ENCODE measurements around the gene DNAH14.

DNA sequence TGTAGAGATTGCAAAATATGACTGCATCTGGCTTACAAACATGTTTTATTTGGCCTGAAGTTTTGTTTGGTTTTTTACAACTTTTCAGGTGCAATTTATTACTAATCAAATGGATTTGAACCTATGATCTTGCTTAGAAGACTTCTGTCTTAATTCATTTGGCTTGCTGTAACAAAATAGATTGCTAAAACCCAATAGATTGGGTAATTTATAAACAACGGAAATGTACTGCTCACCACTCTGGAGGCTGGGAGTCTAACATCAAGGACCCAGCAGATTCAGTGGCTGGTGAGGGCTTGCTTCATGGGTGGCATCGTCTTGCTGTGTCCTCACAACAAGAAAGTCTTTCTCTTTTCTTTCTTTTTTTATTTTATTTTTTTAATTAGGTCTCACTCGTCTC lies 425.4 kb downstream of the DNAH14 start:
- TF ChIP-seq GATA3 (IDR thresholded peaks at IDR 0.05; ENCODE audit: low read depth, low read length), result no peak
- no peak for TF ChIP-seq GATA2 (IDR thresholded peaks at IDR 0.05; ENCODE audit: low read depth, low read length)
